ENCODE data around the gene INPP5F.
A peak's percentile ranks its signal among the peaks of the same experiment; 100 is the strongest.
"Not testable (repeated sequence)": the region's sequence is repeated elsewhere in the genome, so short reads cannot be mapped to it uniquely, and the experiment has no call there.

The INPP5F gene

DNA sequence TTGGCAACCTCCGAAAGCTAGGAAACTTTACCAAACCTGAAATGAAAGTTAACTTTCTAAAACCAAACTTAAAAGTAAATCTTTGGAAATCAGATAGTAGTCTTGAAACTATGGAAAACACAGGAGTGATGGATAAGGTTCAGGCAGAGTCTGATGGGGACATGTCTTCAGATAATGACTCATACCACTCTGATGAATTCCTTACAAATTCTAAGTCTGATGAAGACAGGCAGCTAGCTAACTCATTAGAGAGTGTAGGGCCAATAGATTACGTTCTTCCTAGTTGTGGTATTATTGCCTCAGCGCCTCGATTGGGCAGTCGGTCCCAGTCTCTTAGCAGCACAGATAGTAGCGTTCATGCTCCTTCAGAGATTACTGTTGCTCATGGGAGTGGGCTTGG, 100.9 kb downstream of the INPP5F start:
- DNase-seq = no peak

GRCh38 chr10:119827430-119827829, 101.6 kb downstream of the INPP5F start:
- DNase-seq = no peak

DNA sequence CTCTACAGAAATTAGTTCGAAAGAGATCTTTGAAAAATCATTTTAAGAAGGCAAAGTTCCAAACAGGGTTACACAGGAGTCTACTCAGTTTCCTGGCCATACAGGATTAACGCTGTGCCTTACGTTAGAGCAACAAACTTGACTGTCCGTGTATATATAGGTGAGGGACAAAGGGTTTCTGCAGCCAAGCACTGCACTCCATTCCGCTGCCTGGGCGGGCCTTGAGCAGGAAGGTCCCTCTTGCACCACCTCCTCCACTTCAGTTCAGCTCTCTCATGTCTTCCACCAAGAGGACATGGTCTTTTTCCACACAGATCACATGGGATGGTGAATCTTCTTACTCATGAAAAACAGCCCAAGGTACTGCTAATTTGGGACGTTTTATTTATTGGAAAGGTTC, 103.6 kb downstream of the INPP5F start:
- DNase-seq = no peak

DNA sequence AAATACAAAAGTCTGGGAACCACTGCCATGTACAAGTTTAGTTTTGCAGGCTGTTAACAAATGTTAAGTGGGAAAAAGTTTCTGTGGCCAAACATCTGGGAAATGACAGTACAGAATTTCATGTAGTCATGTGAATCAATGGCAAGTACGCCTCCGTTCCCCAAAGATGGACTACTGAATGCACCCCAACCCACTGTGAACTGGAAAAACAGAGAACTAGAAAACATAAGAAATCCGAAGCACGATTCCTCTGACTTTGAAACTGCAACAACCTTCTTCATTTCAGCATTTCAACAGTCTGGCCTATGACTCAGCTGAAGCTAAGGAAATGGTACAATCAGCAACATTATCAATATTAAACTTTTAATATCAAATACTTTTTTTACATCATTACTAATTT, 105.0 kb downstream of the INPP5F start:
- no peak for DNase-seq

GRCh38 chr10:119831656-119832055, 105.8 kb downstream of the INPP5F start:
- DNase-seq = no peak

DNA sequence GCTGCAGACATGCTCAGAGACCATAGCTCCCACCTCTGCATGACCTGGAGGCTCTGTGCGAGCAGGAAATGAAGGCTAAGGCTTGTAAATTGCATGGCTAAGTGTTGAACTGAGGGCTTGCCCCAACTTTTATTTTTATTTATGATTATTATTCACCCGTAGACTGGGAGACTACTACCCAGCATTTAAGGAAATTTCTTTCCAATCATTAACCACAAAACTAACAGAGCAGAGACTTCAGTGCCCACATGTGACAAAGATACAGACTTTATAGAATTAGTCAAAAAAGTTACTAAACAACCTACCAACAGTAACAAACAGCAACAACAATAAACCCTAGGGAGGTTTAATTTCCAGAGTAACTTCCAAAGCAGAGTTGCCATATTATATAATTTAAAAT, 107.1 kb downstream of the INPP5F start:
- no peak for DNase-seq

DNA sequence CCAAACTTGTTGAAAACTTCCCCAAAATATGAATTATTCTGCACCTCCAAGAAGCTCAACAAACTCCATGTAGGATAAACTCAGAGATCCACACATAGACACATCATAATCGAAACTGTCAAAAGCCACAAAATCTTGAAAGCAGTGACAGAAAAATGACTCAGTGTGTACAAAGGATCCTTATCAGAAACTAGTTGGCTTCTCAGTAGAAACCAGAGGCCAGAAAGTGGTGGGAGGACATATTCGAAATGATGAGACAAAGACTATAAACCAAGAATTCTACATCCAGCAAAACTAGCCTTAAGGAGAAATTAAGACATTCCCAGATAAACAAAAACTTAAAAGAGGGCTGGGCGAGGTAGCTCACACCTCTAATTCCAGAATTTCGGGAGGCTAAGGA, 108.3 kb downstream of the INPP5F start:
- peak; percentile 78 for DNase-seq

DNA sequence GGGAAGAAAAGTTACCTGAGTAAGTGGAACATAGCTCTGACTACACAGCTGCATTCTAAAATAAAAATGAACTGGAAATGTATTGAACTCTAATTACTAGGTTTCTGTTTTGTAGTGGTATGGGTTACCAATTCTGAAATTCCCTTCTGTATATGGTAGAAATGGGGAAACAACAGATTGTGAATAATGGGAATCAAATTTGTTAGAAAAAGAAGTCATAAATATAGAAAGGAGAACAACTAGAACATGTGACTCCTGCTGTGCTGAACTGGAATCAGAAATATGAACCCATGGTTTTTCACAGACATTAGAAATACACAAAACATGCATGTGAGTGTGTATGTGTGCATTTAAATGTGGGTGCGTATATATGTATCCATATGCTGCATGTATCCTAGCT, 119.8 kb downstream of the INPP5F start:
- DNase-seq = no peak

DNA sequence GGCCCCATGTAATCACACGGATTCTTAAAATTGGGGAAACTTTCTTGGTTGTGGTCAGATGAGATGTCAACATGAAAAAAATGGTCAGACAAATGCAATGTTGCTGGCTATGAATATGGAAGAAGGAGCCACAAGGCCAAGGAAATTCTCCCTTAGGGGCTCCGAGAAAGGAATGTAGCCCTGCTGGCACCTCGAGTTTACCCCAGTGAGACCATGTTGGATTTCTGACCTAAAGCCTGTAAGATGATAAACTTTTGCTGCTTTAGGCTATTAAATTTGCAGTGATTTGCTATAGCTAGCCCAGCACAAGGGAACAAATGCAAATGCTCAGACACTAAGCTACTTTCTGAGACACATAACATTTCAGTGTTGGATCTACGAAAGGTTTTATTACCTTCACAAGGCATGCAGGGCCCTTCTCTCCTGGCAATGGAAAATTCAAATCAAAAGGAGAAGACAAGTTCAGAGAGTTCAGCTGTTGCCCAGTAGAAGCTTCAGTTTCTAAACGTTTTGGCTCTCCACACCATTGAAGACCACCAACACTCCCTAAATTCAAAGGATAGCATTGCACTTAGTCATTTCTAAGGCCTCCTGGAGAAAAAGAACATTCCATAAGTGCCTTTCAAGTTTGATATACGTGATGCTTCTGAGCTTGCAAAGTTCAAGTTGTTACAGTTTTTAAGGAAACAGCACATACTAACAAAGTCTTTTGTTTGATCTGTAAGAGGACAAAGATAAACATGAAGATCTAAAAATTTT, 123.4 kb downstream of the INPP5F start:
- no peak for DNase-seq

DNA sequence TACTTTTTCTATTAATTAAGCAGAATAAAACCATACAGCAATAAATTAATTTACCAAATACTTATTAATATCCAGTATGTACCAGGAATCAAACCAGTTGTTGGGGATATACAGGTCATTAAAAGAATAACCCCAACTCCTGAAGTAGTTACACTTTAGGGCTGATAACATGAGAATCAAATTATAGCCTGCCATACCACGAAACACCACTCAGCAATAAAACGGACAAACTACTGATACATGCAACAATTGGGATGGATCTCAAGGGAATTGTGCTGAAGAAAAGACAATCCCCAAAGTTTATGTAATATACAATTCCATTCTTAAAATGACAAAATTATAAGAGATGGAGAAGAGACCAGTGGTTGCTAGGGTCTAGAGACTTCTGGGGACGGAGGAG, 124.1 kb downstream of the INPP5F start:
- DNase-seq = no peak

- no peak for DNase-seq
These were observed 126.4 kb downstream of the INPP5F start for GRCh38 chr10:119852277-119852676.

- no peak for DNase-seq
These were observed 127.0 kb downstream of the INPP5F start for GRCh38 chr10:119852822-119853221.

DNA sequence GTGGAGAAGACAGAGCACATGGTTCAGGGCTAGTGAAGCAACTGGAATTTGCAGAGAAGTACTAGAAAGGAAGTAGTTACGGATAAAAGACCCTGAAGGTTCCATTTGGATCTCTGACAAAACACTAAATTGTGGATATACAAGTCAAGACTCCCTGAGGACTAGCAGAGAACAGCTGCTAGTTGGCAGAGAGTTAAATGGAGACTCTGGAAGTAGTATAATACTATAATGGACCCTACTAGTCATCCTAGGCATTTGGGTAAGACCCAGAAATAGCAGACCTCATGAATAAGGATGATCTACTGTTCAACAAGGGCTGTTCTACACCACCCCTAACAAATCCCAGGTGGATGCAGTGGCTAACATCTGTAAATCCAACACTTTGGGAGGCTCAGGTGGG, 127.7 kb downstream of the INPP5F start:
- DNase-seq = no peak

GRCh38 chr10:119858063-119858462, 132.2 kb downstream of the INPP5F start:
- no peak for DNase-seq

- DNase-seq = peak; percentile 44
These were observed 133.8 kb downstream of the INPP5F start for GRCh38 chr10:119859420-119860258.

GRCh38 chr10:119860866-119861607, 135.2 kb downstream of the INPP5F start:
- DNase-seq = no peak

DNA sequence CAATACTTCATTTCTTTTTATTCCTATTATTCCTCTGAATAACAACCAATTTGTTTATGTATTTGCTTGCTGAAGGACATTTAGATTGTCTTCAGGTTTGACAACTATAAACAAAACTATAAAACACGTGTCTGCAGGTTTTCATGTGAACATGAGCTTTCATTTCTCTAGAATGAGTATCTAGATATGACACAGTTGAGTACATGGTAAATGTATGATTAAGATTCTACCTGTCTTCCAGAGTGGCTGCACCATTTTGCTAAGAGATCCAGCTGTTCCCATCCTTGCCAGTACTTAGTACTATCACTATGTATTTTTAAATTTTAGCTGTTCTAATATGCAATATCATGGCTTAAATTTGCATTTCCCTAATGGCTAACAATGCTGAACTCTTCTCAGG, 136.7 kb downstream of the INPP5F start:
- peak; percentile 21 for DNase-seq

GRCh38 chr10:119863951-119864565, 138.2 kb downstream of the INPP5F start:
- peak; percentile 9 for DNase-seq

GRCh38 chr10:119865699-119866240, 139.9 kb downstream of the INPP5F start:
- DNase-seq = no peak

GRCh38 chr10:119867317-119867716, 141.5 kb downstream of the INPP5F start:
- DNase-seq = no peak

DNA sequence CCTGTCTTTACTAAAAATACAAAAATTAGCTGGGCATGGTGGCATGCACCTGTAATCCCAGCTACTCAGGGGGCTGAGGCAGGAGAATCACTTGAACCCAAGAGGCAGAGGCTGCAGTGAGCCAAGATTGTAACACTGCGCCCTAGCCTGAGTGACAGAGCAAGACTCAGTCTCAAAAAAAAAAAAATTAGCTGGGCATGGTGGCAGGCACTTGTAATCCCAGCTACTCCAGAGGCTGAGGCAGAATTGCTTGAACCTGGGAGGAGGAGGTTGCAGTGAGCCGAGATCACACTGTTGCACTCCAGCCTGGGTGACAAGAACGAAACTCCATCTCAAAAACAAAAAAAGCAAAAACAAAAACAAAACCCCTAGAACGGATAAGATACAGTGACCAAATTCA, 143.5 kb downstream of the INPP5F start:
- DNase-seq = not testable (repeated sequence)

GRCh38 chr10:119871881-119872609, 146.2 kb downstream of the INPP5F start:
- DNase-seq = peak; percentile 68

Measured in activated CD4-positive, alpha-beta T cell treated with anti-CD3 and anti-CD28 coated beads, Interleukin-2, Interleukin-6, amounts not matched to agents 100 ng/mL and 50 ng/mL, durations not matched to agents 16 hours and 8 hours (primary cell).